ENCODE results near the gene ADAMTS20. TPM values are rescaled to one million over a fixed set of nuclear protein-coding genes. Genes with fewer than 3 reads are reported as not detected.

Gene ADAMTS20
- total RNA-seq, 1 experiment from 2014 or later, result 2.7 TPM

DNA sequence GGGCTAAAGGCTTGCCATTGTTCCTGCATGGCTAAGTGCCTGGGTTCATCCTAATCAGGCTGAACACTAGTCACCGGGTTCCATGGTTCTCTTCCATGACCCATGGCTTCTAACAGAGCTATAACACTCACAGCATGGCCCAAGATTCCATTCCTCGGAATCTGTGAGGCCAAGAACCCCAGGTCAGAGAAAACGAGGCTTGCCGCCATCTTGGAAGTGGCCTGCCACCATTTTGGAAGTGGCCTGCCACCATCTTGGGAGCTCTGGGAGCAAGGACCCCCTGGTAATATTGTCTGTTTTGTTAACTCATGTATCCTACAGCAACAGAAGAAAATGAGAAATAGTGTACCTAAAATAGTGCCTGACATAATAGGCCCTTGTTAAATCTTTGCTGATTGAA lies 92.7 kb downstream of the ADAMTS20 start:
- H4K91ac ChIP-seq (ENCODE audit: insufficient read length, low read depth, low read length), result no peak overlapping the region
- Mint-ChIP-seq H3K27ac (no peak overlapping the region), H3K4me3 (no peak overlapping the region), H3K27me3 (ENCODE audit: low read depth) (no peaks in the 10 kb centered on the region), H3K9me3 (peaks cover 9 to 11% of the 10 kb centered on the region in 2 experiments), H3K36me3 (ENCODE audit: insufficient read depth in 1 of 3, low read depth in 3 of 3) (peaks cover 25 to 30% (median 25%) of the 10 kb centered on the region in 3 experiments), H3K4me1 (no peaks in the 10 kb centered on the region)
- no peak overlapping the region for H2BK15ac ChIP-seq (ENCODE audit: low read depth, low read length)
- no peak overlapping the region for H3K4ac ChIP-seq (ENCODE audit: low read depth, low read length)
- H3K56ac ChIP-seq (ENCODE audit: insufficient read length, low read depth, low read length), result no peak overlapping the region
- H3K23me2 ChIP-seq (ENCODE audit: insufficient read length, low read depth, low read length, poor library complexity, severe bottlenecking), result no peaks in the 10 kb centered on the region
- no peak overlapping the region for H2BK20ac ChIP-seq (ENCODE audit: low read depth, low read length, poor library complexity, severe bottlenecking)
- no peak overlapping the region for H3T11ph ChIP-seq (ENCODE audit: low read length)
- no peak overlapping the region for H2BK120ac ChIP-seq (ENCODE audit: low read depth, low read length, poor library complexity, severe bottlenecking)
- no peak overlapping the region for H2AFZ ChIP-seq (ENCODE audit: low read length)
- no peak overlapping the region for H4K5ac ChIP-seq (ENCODE audit: insufficient read length, low read depth, low read length)
- WGBS (ENCODE audit: extremely low coverage, insufficient read length, low lambda C conversion rate), result no CpG with 5 or more reads among the region's 4 CpGs
- no peak overlapping the region for H2AK5ac ChIP-seq (ENCODE audit: insufficient read length, low read length)
- H3K4me1 ChIP-seq (ENCODE audit: insufficient read depth, low read length), result no peaks in the 10 kb centered on the region
- no peak overlapping the region for H3K9ac ChIP-seq (ENCODE audit: extremely low read depth, insufficient read length, low read length)
- DNase-seq, result no peak
- no peak overlapping the region for H3K18ac ChIP-seq (ENCODE audit: insufficient read length, low read depth, low read length)
- H3K79me1 ChIP-seq (ENCODE audit: insufficient read depth, low read depth, low read length, poor library complexity, severe bottlenecking), result no peaks in the 10 kb centered on the region
- no peak overlapping the region for H4K8ac ChIP-seq (replicated peaks; ENCODE audit: insufficient read length, low read depth, low read length)
- no peak overlapping the region for H3K27ac ChIP-seq (ENCODE audit: insufficient read length, low read depth, low read length)
- no peaks in the 10 kb centered on the region for H4K20me1 ChIP-seq (ENCODE audit: control insufficient read depth, insufficient read depth, insufficient read length)
- TF ChIP-seq, protein P1, sequence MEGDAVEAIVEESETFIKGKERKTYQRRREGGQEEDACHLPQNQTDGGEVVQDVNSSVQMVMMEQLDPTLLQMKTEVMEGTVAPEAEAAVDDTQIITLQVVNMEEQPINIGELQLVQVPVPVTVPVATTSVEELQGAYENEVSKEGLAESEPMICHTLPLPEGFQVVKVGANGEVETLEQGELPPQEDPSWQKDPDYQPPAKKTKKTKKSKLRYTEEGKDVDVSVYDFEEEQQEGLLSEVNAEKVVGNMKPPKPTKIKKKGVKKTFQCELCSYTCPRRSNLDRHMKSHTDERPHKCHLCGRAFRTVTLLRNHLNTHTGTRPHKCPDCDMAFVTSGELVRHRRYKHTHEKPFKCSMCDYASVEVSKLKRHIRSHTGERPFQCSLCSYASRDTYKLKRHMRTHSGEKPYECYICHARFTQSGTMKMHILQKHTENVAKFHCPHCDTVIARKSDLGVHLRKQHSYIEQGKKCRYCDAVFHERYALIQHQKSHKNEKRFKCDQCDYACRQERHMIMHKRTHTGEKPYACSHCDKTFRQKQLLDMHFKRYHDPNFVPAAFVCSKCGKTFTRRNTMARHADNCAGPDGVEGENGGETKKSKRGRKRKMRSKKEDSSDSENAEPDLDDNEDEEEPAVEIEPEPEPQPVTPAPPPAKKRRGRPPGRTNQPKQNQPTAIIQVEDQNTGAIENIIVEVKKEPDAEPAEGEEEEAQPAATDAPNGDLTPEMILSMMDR (conservative IDR thresholded peaks at IDR 0.05), result no peak
- H2BK12ac ChIP-seq (ENCODE audit: insufficient read length, low read depth, low read length), result no peak overlapping the region
- H3K14ac ChIP-seq (ENCODE audit: insufficient read depth, low read length), result no peak overlapping the region
- H3K27me3 ChIP-seq (ENCODE audit: insufficient read depth, low read length), result no peaks in the 10 kb centered on the region
- H3K79me2 ChIP-seq (ENCODE audit: insufficient read depth, low read length), result no peaks in the 10 kb centered on the region
- no peak overlapping the region for H2BK5ac ChIP-seq (ENCODE audit: insufficient read length, low read length)
- no peaks in the 10 kb centered on the region for H3K9me3 ChIP-seq (ENCODE audit: control insufficient read depth, low read depth, low read length)
- H3K23ac ChIP-seq (ENCODE audit: insufficient read length, low read depth, low read length), result no peak overlapping the region
- no peak overlapping the region for H3K4me2 ChIP-seq (ENCODE audit: insufficient read depth, insufficient read length, low read length)
